ENCODE measurements around the gene KCNT2. TPM values are rescaled to one million over a fixed set of nuclear protein-coding genes. Genes with fewer than 3 reads are reported as not detected.
A peak's percentile ranks its signal among the peaks of the same experiment; 100 is the strongest.

The KCNT2 gene
- total and polyA plus RNA-seq, 9 of the 15 experiments (the other 6 are each of a cell fraction or from before 2014, with no cell fraction given): 0.13 to 0.73 (median 0.28) TPM

DNA sequence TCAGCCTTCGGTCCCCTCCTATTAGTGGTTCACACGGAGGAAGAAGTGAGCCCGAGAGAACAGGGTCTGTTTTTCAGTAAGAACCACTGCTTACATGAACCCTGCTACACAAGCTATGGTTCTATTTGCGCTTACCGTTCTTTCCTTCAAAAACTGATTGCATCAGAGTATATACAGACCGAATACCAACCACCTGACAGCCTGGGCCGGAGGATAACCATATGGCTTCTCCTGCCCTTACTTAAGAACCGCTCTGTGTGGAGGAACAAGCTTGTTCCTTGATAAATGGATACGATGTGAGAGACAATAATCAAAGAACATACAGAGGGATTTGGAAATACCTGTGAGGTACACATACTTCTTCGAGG is 1.1 kb upstream of the KCNT2 start (continued):
- TF ChIP-seq CSDE1 (IDR thresholded peaks at IDR 0.05): no peak
- TF ChIP-seq, protein P1, sequence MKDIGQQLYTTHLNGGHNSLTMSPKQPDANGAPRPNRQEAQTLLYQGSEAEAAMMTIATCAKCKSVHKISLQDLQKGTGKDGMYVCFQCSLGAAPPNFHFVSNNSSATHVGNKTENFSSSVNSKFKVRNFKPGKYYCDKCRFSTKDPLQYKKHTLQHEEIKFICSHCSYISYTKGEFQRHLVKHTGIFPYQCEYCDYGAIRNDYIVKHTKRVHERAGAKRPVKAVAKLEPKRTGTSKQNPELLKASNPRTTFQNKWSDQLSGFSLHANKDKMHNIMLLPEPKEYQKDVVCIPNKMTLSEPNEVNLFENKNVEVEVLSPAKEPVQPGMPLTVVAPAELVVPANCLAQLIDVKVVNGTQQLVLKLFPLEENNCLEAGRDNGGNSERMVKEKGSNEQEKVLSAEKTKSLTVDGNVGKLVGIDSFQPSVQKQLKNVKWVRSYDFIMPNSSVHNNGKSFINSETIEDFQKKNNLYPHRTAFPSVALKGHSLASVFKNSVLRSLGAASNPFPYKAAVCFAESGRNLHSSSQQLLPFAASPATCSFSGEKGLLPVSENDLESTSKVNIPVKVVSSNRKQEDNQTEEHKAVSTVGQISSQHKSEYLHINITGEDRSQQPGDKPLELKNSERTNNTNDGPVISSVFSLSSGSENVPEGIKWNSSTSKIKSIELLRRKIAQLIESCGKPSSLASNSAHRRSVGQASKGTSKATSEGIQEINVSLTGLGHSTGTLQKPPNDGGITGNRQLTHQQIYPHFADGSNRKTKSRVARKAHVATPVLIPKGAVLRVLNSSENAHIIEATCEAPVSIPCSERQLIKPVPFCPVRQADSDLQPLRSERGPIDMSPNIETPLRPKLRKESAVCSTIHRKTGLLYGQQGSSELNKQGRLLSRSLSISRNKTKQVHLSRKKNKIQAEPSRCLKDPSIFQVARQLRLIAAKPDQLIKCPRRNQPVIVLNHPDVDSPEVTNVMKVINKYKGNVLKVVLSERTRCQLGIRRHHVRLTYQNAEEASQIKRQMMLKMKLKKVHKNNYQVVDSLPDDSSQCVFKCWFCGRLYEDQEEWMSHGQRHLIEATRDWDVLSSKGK (CRISPR knock-in tag; IDR thresholded peaks at IDR 0.05): no peak

DNA sequence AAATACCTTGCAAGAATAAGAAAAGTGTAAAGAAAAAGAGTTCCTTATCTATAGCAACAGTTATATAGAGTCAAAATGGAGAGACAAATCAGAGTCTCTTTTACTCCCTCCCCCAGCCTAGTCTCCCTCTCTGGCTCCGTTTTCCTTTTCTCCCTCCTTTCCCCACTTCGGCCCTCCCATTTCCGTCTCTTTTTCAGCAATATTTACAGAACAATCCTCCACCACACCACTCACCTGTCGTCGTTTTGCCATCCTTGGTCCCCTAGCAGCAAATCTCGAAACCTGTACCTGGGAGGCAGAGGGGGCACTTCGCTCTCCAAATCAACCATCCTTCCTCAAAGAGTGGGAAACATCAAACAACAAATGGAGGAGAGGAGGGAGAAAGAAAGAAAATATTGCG is 259 bp downstream of the KCNT2 start:
- no TSS peak for BruUV-seq (replicated peaks)
- in situ Hi-C loops (cut with MboI): no loop called here
- peak overlapping the region; percentile 43 for H2AFZ ChIP-seq (ENCODE audit: low read depth, low read length)

More for the DNA sequence above, 259 bp downstream of the KCNT2 start:
- Histone ChIP-seq H3K9ac (ENCODE audit: insufficient read depth in 1 of 2, low read depth in 2 of 2, low read length in 2 of 2) (no peak overlapping the region), H3K36me3 (ENCODE audit: control insufficient read depth, insufficient read depth, low read length) (no peaks in the 10 kb centered on the region), H3K9me1 (ENCODE audit: control insufficient read depth, insufficient read depth, low read length) (no peaks in the 10 kb centered on the region), H4K20me1 (replicated peaks; ENCODE audit: control insufficient read depth, insufficient read depth, low read length) (no peaks in the 10 kb centered on the region), H3K27me3 (ENCODE audit: control insufficient read depth in 2 of 2, insufficient read depth in 2 of 2, low read length in 2 of 2) (no peaks in the 10 kb centered on the region), H3K27ac (ENCODE audit: extremely low read depth, low read depth, low read length) (no peak overlapping the region), H3K4me1 (replicated peaks in 1 of 2; ENCODE audit: control insufficient read depth in 2 of 2, insufficient read depth in 2 of 2, low read length in 2 of 2) (peaks cover 0 to 3% of the 10 kb centered on the region in 2 experiments; a peak in 1 of 5 replicates), H3K4me3 (peak overlapping the region; percentile 21), H3K9me3 (replicated peaks; ENCODE audit: control insufficient read depth, insufficient read depth, low read depth, low read length) (0 out of 2 replicates have a peak, but pooled peaks cover 1% of the 10 kb centered on the region), H3K4me2 (ENCODE audit: insufficient read depth, low read length) (peak overlapping the region; percentile 43; the same call in 1 of the 2 replicates), H3K79me2 (ENCODE audit: control insufficient read depth, insufficient read depth, low read length) (no peaks in the 10 kb centered on the region)
- FAIRE-seq (no peak), DNase-seq (ENCODE audit: extremely low read depth in 1 of 4, low spot score in 3 of 4) (no peak), ATAC-seq (no peak)
- intact Hi-C loops (cut with micrococcal nuclease): no loop called here
- 28% methylated on average over 8 of the region's 8 CpGs for WGBS (ENCODE audit: insufficient coverage, low coverage, missing lambda C conversion rate)
- TF ChIP-seq ZNF324 (CRISPR knock-in tag; IDR thresholded peaks at IDR 0.05) (no peak), HIVEP1 (CRISPR knock-in tag; IDR thresholded peaks at IDR 0.05) (no peak), MEF2A (IDR thresholded peaks at IDR 0.05; ENCODE audit: control insufficient read depth, low read depth, low read length) (no peak), KAT2B (IDR thresholded peaks at IDR 0.05; ENCODE audit: low read depth, low read length) (no peak), CHD2 (IDR thresholded peaks at IDR 0.05; ENCODE audit: low read depth, low read length) (no peak), CBFB (CRISPR knock-in tag; IDR thresholded peaks at IDR 0.05) (no peak), PYGO2 (tag; IDR thresholded peaks at IDR 0.05) (no peak), U2AF2 (optimal IDR thresholded peaks at IDR 0.05; ENCODE audit: low read depth, low read length) (no peak), TSC22D4 (tag; IDR thresholded peaks at IDR 0.05) (no peak), ZNF354B (CRISPR knock-in tag; IDR thresholded peaks at IDR 0.05) (no peak), GATAD2A (IDR thresholded peaks at IDR 0.05) (no peak), BCOR (IDR thresholded peaks at IDR 0.05) (no peak), ZNF764 (CRISPR knock-in tag; IDR thresholded peaks at IDR 0.05; ENCODE audit: low read depth) (no peak), SMAD1 (IDR thresholded peaks at IDR 0.05; ENCODE audit: low read depth, low read length, partially characterized antibody) (no peak), NCOA6 (IDR thresholded peaks at IDR 0.05) (no peak)
- TF ChIP-seq, protein P2, sequence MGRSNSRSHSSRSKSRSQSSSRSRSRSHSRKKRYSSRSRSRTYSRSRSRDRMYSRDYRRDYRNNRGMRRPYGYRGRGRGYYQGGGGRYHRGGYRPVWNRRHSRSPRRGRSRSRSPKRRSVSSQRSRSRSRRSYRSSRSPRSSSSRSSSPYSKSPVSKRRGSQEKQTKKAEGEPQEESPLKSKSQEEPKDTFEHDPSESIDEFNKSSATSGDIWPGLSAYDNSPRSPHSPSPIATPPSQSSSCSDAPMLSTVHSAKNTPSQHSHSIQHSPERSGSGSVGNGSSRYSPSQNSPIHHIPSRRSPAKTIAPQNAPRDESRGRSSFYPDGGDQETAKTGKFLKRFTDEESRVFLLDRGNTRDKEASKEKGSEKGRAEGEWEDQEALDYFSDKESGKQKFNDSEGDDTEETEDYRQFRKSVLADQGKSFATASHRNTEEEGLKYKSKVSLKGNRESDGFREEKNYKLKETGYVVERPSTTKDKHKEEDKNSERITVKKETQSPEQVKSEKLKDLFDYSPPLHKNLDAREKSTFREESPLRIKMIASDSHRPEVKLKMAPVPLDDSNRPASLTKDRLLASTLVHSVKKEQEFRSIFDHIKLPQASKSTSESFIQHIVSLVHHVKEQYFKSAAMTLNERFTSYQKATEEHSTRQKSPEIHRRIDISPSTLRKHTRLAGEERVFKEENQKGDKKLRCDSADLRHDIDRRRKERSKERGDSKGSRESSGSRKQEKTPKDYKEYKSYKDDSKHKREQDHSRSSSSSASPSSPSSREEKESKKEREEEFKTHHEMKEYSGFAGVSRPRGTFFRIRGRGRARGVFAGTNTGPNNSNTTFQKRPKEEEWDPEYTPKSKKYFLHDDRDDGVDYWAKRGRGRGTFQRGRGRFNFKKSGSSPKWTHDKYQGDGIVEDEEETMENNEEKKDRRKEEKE (IDR thresholded peaks at IDR 0.05; ENCODE audit: borderline replicate concordance in 1 of 2, control insufficient read depth in 1 of 2, low read depth in 2 of 2, low read length in 1 of 2): no peak
- ChIA-PET CTCF (ENCODE audit: low intra/inter-chr PET ratio) (no interaction called here), POLR2A (no interaction called here)
